A673 (cell line): ENCODE measurements around the gene TAF3.

ENCODE experiments used
- CTCF ChIP-seq: fragments of 300-800, 200-600 bp; sonication (generic); conservative IDR thresholded peaks from 2 replicates; pipeline ENCODE4 v1.5.1; 2017; ENCODE audit warnings: low read depth, mild to moderate bottlenecking, antibody characterized with exemption, low read length, moderate library complexity, mixed read lengths
- EZH2 ChIP-seq: fragments of 200-600 bp; sonication (generic); IDR thresholded peaks from 2 replicates; pipeline ENCODE4 v1.6.1; 2017; ENCODE audit warnings: borderline replicate concordance, low read depth, mild to moderate bottlenecking, mixed read lengths, antibody characterized with exemption, low read length; ENCODE audit not compliant: poor library complexity, severe bottlenecking

DNA sequence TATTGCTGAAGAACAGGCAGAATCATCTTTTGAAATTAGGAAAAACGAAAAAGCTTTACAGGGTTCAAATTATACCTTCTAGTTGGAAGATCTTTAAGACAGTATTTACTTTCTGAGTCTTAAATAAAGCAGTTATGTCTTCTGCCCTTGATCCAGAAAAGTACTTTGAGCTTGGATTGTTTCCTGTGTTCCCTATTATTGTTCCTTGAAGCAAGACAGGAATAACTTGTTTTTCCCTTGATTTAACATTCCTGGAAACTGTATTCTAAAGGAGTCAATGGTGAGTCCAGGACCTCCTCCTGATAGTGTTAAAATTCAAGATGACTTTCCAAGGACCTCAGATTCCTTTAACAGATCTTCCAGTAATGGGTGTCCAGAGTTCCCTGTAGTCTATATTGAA, 161.9 kb downstream of the TAF3 start:
- TF ChIP-seq CTCF (no peak), EZH2 (no peak)
